22Rv1 (cell line): Measurements from ENCODE around the gene CDK14.

Experiments
- H3K27ac ChIP-seq: fragments of 450-650 bp; 2 replicates; pipeline ENCODE4 v1.5.1; 2017
- CTCF ChIP-seq: fragments of 450-650 bp; IDR thresholded peaks from 2 replicates; pipeline ENCODE4 v1.5.1; 2017; ENCODE audit warnings: mild to moderate bottlenecking
- ZFX ChIP-seq: fragments of 450-650 bp; IDR thresholded peaks from 2 replicates; pipeline ENCODE4 v1.6.1; 2017; ENCODE audit warnings: antibody characterized with exemption, borderline replicate concordance

Gene CDK14

GRCh38 chr7:91127325-91127724 lies 531.2 kb downstream of the CDK14 start:
- H3K27ac ChIP-seq: no peak overlapping the region

GRCh38 chr7:91127959-91128358 lies 531.8 kb downstream of the CDK14 start:
- H3K27ac ChIP-seq: no peak overlapping the region
- TF ChIP-seq ZFX: no peak
- TF ChIP-seq CTCF: no peak

More at GRCh38 chr7:91127325-91127724, 531.2 kb downstream of the CDK14 start:
- TF ChIP-seq ZFX (no peak), CTCF (no peak)

DNA sequence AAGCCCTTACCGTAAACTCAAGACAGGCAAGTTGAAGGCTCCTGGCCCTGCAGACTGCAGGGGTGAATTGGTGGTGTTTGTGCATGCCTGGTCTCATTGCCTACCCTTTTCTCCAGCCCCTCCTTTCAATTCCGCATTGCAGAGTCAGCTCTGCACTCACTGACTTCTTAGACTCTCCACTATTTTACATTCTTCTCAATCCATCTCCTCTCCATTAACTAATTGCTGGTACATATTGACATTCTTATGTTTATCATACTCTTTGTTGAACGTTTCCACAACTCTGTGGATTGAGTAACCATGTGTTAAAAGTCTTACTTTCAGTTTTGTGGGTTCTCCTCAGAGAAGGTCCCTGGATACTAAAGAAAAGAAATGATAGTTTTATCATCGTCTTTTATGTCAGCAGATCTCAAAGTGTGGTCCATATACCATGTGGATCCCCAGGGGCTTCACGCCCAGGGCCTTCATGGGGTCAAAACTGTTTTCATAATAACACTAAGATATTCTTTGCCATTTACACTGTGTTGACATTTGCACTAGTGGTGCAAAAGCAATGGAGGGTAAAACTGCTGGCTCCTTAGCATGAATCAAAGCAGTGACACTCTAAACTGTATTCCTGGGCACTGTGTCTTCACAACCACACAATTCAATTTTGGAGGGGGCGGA lies 532.7 kb downstream of the CDK14 start:
- H3K27ac ChIP-seq: no peak overlapping the region
- no peak for TF ChIP-seq CTCF
- TF ChIP-seq ZFX: no peak

- no peak overlapping the region for H3K27ac ChIP-seq
- TF ChIP-seq CTCF (no peak), ZFX (no peak)
Observed at GRCh38 chr7:91135300-91135699, 539.2 kb downstream of the CDK14 start.

DNA sequence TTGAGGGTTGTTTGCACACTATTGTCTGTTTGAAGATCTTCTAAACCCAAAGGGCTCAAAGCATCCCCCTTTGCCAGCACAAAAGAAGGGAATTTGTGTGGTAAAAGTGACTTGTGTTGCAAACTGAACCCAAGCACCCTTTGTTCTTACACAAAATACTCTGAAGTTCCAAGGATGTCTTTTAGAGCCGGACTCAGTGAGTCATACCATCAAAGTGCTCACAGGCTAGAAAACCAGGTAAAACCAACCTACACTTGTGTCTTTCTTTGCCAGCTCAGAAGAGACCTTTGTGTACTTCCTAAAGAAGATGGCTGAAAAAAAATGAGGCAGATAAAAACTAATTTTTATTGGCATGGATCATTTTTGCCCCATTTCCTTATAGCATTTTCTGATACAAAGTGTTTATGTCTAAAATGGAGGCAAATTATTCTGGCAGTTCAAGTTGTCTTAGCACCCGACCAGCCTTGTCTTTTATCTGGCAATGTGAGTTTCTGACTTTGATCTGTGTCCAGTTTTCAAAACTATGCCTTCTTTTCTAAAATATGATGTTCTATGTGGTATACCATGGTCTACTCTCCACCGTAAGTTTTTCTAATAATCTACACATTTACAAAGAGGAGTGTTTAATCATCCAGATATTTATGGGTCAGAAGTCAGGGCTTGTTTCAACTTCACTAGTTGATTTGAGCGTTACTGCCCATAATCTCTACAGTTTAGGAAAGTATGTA lies 539.7 kb downstream of the CDK14 start:
- no peak overlapping the region for H3K27ac ChIP-seq

DNA sequence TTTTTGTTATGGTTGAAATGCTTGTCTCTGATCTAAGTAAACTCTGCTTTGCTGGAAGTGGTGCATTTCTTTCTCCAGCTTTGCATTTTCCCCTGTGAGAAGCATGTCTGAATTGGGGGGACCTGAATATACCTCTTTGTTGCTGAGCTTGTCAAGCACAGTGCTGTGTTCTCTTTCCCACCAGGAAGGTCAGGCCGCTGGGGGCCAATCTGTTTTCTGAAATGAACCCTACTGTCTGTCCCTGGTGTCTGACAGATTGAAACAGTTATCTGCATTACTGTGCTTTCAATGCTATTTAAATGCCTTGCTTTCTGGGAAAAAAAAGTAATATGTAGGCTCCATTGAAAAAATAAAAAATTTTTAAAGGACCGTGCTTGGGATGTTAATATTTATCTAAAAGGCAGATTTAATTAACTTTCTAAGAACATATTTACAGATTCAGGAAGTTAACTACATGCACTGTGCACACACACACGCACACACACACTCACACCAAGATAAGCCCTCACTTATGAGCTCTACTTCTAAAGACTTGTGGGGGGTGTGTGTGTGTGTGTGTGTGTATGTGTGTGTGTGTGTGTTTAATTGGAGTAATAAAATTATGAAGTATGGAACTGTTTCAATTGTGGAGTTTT lies 541.1 kb downstream of the CDK14 start:
- TF ChIP-seq ZFX (no peak), CTCF (no peak)
- no peak overlapping the region for H3K27ac ChIP-seq

More for the DNA sequence above, 539.7 kb downstream of the CDK14 start:
- TF ChIP-seq CTCF (no peak), ZFX (no peak)

GRCh38 chr7:91137788-91138368 lies 541.8 kb downstream of the CDK14 start:
- TF ChIP-seq ZFX: no peak
- no peak for TF ChIP-seq CTCF
- no peak overlapping the region for H3K27ac ChIP-seq
